Stimulated activated CD4-positive, alpha-beta T cell treated with anti-CD3 and anti-CD28 coated beads, Interleukin-12 subunit alpha, Interleukin-12 subunit beta, amount 100 ng/mL, for 48 hours (primary cell): ENCODE results near the gene DELE1.
"Not testable (repeated sequence)": the region's sequence is repeated elsewhere in the genome, so short reads cannot be mapped to it uniquely, and the experiment has no call there.

Experiments used
- DNase-seq, 3 donors: peaks; one replicate each; pipeline ENCODE4 v3.0.0-alpha.2; 2020; ENCODE audit warnings: low read depth in 2 of 3, low spot score in 1 of 3

DELE1 gene

DNA sequence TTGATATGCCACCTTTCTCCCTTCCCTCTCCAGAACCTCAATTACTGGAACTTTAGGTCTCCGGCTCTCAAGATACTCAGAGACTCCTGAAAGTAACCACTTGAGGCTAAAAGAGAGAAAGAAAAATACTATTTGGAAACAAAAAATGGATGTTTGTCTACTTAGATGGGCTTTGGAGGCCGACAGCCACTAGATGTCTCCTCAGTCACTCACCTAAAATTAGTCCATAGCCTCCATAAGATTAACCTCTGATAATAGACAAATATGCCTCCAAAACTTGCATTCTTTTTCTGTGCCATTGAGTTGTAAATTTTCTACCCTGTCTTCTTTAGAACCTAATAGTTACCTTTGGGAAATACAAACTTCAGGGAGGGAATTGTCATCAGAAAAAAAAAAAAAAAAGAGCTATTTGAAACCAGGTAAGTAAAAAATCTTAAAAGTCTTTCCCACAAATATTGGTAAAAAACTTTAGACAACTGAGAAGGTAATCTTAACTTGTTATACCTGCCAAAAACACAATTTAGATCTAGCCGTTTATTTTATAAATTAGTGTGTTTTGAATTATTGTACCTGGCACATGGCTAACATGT is 34.3 kb upstream of the DELE1 start:
- no peak for DNase-seq

DNA sequence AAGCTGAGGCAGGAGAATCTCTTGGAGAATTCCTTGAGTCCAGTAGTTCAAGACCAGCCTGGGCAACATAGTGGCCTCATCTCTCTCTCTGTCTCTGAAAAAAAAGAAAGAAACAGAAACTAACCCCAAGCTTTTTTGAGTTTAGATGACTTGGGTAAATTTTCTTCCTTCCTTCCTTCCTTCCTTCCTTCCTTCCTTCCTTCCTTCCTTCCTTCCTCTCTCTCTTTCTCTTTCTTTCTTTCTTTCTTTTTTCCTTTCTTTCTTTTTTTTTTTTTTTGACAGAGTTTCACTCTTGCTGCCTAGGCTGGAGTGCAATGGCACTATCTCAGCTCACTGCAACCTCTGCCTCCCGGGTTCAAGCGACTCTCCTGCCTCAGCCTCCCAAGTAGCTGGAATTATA is 33.2 kb upstream of the DELE1 start:
- not testable (repeated sequence) for DNase-seq

DNA sequence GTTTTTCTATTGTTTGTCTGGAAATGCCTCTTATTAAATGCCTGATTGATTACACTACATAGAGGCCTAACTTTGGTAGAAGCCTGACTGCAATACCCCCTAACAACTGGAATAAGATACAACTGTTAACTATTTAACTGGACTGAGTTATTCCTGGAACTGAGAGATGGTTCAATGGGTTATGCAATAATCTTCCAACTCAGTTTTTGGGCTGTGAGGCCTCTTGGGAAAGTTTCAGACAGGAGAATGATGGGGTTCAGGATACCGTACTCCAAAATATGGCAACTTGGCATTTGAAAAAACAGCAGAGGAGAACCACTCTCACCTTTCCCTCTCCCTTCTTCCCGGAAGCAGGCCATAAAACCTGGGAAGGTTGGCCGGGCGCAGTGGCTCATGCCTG is 26.2 kb upstream of the DELE1 start:
- DNase-seq: no peak

DNA sequence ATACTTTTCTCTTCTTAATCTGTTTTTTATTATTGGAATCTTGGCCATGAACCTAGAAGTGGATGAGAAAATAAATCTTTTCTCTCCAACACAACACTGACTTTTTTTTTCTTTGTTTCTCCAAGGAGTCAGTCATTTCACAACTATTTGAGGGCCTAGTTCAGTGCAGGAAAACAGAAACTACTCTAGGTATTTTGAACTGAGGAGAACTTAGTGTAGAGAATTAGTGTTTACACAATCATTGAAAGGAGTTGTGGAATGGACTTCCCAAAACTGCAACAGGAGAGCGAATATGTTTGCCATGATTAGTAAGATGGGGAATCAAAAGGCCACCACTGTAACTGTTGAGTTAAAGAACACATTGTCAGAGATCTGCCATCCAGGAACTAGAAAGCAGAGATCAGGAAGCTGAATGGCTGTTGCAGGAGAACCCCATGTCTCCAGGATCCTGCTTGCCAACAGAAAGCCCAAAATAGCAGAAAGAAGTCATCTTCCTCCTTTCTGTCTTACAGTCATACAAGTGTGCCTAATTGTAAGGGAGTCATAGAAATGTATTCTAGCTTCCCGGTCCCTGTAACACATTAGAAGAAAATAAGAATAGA is 25.1 kb upstream of the DELE1 start:
- DNase-seq: no peak

DNA sequence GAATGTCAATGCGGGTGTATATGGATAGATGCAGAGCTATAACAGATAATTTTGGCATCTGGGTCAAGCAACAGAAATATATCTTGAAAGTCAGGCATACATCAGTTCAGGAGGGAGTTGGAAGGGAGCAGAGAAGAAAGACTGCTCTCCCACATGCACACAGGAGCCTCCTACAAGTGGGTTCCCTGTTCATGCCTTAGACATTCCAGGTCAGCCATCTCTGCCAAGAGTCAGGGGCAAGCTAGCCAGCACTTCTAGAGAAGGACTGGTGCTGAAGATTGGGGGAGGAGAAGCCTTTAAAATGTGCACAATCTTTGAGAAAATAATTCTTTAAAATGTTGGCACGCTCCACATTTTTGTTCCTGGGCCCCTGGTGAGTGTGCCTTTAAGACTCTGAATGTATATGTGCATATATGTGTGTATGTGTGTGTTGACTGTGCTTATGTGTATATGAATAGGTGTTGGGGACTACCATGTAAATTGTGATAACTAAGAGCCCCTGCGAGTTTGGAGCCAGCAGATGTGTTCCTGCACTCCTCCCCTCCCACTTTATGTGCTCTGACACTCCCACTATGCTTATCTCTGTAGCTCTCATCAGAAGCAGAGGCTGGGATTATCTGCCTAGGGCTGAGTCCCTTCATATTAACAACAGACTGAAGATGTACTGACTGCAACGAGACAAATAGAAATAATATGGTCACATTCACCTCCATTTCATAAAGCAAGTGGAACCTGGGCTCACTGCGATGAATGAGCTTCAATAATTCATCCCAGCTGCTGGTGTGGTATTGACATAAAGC is 21.5 kb upstream of the DELE1 start:
- DNase-seq: no peak

DNA sequence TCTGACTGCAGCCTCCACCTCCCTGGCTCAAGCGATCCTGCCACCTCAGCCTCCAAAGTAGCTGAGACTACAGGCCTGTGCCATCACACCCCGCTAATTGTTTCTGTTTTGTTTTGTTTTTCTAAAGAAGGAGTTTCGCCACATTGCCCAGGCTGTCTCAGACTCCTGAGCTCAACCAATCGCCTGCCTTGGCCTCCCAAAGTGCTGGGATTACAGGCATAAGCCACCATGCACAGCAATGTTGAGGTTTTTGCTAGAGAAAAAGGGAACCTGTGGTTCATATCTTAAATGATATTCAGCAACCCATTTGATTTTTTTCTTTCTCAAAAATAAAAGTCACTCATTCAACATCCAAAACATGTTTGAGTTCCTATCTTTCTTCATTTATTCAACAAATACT is 20.4 kb upstream of the DELE1 start:
- DNase-seq: no peak

DNA sequence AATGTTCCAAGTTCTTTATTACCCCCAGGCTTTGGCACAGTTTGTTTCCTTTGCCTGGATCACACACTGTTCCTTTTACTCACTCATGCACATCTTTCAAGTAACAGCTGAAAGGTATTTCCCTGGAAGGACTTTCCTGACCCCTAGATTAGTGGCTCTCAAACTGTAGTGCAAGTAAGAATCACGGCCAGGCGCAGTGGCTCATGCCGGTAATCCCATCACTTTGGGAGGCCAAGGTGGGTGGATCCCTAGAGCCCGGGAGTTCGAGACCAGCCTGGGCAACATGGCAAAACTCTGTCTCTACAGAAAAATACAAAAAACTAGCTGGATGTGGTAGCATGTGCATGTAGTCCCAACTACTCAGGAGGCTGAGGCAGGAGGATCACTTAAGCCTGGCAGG is 19.1 kb upstream of the DELE1 start:
- DNase-seq: no peak

DNA sequence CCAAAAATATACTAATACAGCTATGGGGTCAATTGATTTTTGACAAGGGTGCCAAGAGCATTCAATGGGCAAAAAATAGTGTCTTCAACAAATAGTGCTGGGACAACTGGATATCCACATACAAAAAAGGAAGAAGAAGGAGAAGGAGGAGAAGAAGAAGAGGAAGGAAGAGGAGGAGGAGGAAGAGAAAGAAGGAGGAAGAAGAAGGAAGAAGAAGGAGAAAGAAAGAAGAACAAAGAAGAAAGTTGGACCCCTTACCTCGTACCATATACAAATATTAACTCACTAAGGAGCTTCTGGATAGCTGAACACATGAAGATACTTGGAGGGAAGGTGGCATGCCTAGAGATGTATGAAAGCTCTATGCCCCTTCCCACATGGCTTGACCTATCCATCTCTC is 17.2 kb upstream of the DELE1 start:
- DNase-seq: no peak

DNA sequence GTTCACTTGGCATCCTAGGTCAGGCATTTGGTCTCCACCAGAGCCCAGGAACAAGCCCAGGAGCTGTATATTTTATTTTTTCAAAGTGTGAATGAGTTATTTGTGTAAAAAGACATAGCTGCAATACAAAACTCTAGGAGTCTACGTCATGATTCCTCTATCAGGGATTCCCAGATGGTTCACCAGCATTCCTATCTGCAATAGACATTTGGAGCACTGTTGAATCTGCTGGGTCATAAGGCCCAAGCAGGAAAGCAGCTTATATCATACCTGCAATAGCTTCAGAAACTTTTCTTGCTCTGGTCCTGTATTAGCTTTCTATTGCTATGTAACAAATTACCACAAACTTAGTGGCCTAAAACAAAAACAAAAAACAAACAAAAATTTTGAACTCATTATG is 16.7 kb upstream of the DELE1 start:
- no peak for DNase-seq

DNA sequence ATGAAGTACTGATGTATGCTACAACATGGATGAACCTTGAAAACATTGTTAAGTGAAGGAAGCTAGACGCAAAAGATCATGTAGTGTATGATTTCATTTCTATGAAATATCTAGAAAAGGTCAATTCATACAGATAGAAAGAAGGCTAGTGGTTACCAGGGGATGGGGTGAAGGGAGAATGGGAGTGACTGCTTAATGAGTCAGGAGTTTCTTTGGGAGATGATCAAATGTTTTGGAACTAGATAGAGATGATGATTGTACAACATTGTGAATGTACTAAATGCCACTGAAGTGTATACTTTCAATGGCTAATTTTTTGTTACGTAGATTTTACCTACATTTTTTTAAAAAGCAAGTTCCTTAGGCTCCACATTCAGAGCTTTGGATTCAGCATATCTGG is 14.9 kb upstream of the DELE1 start:
- DNase-seq: no peak

DNA sequence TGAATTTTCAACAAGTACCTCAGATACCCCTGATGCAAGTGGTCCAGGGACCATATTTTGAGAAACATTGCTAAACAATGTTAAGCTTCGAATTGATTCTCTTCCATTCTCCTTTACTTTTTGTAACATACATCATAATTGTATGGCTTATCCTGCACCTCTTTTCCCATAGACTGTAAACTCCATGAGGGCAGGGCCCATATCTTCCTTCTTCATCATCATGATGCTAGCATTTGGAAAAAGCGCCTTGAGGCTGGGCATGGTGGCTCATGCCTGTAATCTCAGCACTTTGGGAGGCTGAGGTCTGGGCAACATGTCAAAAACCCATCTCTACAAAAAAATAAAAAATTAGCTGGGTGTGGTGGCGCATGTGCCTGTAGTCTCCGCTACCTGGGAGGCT is 14.5 kb upstream of the DELE1 start:
- DNase-seq: no peak

DNA sequence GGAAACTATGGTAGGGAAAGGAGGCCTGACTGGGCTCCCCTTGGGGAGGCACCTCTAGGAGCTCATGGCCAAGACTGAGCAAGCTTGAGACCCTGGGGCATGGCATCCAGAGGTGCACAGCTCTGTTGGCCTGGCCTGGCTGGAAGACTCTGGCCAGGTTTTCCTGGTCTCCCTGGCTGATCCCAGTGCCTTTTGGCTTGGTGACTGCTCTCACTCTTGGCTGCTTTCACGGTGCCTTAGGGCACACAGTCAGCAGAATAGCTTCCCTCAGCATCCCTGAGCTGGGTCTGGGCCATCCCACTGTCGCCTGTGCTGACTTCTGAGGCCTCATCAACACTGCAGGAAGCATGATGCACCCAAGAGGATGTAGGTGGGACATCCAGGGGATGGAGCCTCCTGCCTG is 13.4 kb upstream of the DELE1 start:
- DNase-seq: no peak

DNA sequence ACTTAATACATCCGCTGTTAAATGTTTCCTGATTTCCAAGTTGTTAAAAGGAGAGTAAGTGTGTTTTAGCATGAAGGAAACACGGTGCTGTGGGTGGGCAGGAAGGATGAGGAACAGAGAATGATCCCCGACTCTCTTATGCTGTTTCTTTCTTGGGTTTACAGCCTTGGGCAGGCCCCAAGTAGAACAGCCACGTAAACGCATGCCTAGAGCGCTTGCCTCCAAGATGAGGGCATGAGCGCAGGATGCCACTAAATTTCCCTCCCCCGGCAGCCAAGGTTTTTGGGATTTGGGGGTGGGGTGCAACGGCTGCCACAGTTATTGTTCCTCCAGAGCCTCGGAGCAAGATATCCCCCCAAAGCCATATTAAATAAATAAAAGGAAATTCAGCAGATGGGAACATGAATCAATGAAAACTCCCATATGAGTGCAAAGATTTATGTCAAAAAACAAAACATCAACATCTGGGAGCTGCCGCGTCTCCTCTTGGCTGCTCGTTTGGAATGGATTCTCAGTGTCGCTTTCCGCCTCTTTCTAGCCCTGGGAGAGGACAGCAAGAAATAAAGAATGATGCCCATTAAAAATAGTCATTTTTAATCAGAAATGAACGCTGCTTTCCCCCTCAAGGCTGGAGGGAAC is 10.0 kb upstream of the DELE1 start:
- DNase-seq: no peak

DNA sequence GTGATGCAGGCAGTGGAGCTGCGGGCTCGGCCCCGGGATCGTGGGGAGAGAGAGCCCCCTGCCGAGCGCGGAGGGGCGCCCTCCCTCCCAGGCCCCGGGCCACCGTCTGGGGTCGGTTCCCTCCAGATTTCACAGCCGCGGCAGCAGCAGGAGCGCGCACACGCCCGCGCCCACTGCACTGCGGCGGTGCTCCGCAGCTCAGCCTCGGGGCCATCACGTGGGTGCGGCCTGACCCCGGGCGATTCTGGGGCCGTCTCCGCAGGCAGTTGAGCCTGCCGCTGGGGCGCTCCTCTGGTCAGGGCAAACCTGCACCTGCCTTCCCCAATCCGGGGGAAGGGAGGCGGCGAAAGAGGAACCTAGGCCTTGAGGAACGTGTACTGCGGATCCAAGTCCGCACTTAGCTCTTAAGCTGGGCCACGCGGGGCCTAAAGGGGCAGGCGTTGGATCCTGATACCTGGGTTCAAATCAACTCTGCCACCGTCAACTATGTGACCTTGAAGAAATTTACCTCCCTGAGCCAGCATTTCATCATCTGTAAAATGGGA is 9.4 kb upstream of the DELE1 start:
- no peak for DNase-seq

DNA sequence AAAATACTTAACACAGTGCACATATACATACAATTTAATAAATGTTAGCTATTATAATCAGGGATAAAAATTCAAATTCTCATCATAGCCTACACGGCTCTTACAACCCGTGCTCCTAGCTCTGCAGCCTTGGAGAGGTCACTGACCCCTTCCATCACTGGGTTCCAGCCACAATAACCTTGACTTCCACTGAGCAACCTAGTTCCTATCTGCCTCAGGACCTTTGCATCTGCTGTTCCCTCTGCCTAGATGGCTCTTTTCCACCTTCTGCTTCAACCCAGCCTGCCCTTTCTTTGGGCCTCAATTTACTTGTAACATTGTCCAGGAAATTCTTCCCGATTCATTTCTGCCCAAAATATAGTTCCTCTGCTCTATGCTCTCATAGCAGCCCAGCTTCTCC is 8.9 kb upstream of the DELE1 start:
- no peak for DNase-seq

DNA sequence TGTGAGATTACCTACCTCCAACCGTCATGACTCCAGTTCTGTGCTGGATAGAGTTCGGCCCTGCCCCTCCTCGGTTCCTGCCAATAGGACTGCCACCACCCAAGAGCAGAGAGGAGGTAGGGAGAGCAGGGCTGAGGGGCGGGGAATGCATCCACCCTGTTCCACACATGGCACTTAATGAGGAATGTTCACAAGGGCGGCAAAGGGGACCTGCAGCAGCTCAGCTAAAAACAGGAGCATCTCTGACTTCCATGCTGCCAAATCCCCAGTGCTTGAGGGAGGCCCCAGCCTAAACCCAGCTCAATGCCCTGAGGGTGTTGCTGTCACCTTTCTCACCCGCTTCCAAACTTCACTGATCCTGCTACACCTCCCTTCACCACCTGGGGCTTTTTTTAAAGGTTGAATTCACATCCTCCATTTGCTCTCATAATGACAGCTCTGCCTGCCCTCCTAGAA is 7.8 kb upstream of the DELE1 start:
- DNase-seq: no peak

DNA sequence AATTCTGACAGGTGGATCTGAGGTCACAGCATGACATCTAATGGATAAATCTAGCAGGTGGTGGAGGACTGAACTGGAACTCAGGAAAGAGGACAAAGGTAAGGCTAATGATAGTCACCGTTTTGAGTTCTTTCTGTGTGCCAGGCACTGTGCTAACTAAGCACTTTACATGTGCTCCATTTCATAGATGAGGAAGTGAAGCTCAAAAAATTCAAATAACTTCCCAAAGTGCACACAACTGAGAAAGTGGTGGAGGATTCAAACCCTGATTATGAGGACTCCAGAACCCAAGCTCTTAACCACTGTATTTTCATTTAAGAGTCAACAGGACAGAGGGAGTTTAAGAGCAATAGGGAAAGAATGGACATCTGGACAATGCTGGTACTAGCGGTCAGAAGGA is 7.1 kb upstream of the DELE1 start:
- DNase-seq: no peak

DNA sequence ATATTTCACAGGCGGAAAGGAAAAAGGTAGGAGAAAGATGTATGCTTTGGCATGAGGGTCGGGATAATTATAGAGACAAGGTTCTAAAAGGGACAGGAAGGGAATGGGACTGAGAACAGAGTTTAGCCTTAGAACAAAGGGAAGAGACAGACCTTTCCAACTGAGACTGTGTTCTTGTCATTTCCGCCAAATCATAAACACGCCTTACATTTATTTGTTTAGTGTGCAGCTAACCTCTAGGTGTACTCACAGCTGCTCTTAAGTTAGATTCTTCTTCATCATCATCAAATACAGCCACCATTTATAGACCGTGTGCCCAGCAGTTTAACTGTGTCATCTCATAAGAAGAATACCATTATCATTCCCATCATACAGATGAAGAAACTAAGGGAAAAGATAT is 5.9 kb upstream of the DELE1 start:
- DNase-seq: no peak

DNA sequence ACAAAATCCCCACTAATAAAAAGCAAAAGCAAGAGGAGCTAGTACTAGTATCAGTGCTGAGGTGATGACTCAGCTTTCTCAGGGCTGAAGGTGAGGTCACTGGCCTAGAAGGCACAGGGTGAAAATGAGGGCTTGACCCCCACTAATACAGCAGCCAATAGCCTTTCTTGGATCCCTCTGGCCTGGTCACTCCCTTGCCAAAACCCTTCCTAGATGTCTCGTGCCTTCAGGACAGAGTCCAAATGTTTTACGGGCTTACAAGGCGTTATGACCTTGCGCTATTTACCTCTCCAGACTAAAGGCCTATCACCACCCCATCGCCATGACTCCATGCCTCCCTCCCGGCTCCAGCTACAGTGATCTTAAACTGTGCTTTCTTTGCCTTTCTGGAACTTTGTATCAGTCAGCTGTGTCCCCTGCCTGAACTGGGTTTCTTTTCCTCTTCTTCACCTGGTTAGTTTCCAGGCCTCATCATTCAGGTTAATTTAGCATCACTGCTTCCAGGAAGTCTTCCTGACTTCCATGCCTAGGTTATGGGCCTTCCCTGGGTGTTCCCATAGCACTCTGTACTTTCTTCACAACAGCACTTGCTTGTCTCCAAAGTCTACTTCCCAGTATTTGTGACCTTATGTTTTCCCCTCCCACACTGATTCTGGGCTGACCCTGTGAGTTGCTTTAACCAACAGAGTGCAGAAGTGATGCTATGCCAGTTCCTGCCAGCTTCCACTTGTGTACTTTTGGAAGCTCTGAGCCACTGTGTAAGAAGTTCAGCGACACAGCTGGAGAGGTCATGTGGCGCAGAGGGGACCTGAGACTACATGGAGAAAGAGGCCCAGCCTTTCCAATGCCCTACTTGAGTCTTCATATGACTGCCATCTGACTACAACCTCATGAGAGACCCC is 4.2 kb upstream of the DELE1 start:
- DNase-seq: no peak

DNA sequence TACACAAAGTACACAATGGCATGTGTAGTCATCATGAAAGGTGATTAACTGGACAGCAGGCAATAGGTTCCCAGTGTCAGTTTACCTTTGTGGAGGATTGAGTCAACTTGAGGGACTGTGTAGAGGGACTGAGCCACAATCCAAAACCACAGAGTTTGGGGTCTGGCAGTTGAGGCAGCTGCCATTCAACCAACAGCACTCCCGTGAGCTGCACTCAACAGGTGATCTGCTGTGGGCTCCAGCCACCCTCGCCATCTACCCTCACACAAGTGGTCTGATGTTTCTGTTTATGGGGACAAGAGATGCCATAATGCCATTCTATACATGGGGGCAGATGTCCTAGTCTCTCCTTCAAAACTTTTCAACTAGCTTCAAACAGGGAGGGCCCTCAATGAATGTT is 2.9 kb upstream of the DELE1 start:
- DNase-seq: no peak
